Upper lobe of left lung (tissue), 4 donors: ENCODE measurements around the gene PNKP.

Experiments used
- CTCF ChIP-seq, 6 experiments: fragments of 450-650 bp in 4 of 6; fragments of 200-600 bp in 2 of 6; sonication (generic) in 2 of 6; IDR thresholded peaks; one replicate each; pipeline ENCODE4 v1.5.1; 2016 to 2019; ENCODE audit warnings: antibody characterized with exemption in 6 of 6
- POLR2A ChIP-seq, 4 donors: fragments of 450-650 bp; IDR thresholded peaks; one replicate each; pipeline ENCODE4 v1.5.1; 2016 to 2017; ENCODE audit warnings: antibody characterized with exemption in 4 of 4, mild to moderate bottlenecking in 2 of 4

- no peak for TF ChIP-seq CTCF (IDR thresholded peaks at IDR 0.05)
- TF ChIP-seq POLR2A (IDR thresholded peaks at IDR 0.05): no peak
Observed at GRCh38 chr19:49884760-49885159, 17.4 kb upstream of the PNKP start.
